ENCODE results near the gene SMARCC2. TPM values are rescaled to one million over a fixed set of nuclear protein-coding genes. Genes with fewer than 3 reads are reported as not detected.

SMARCC2 gene
- total and polyA plus RNA-seq, 2 of the 13 experiments (the other 11 are each of a cell fraction or from before 2014, with no cell fraction given), result 21.3 to 24.1 TPM

DNA sequence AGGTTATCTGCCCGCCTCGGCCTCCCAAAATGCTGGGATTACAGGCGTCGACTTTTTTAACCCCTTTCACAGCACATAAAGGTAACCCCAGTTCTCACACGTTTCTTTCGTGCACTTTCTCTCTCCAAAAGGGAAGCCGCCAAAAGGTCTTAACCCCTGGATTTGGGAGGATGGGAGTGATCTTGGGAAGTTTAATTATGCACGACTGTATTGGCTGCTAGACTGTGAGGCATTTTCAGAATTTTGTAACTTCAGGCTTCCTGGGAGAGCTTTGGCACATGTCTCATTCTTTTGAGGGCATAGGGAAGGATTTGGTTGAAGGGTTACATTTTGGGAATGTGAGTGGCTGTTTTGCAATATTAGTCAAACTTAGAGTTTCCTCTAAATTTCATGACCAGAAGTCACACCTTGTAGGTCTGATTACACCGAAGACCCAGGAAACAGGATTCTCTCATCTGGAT is 1.4 kb upstream of the SMARCC2 start:
- Histone ChIP-seq H3K9ac (ENCODE audit: insufficient read depth, low read depth, low read length) (peak overlapping the region; percentile 76), H2AFZ (ENCODE audit: low read length) (peak overlapping the region; percentile 76), H3K4me1 (ENCODE audit: insufficient read depth, low read length) (peaks cover 34% of the 10 kb centered on the region), H3K4me2 (ENCODE audit: low read depth, low read length) (peak overlapping the region; percentile 86), H3K4me3 (replicated peaks in 1 of 3; ENCODE audit: insufficient read depth in 1 of 3, low read depth in 2 of 3, low read length in 3 of 3) (peak overlapping the region; percentile 76 to 94 (median 93)), H3K27ac (ENCODE audit: extremely low read length, insufficient read depth, low read length) (peak overlapping the region; percentile 74), H3K36me3 (replicated peaks in 1 of 2; ENCODE audit: control insufficient read depth in 1 of 2, insufficient read depth in 2 of 2, low read length in 2 of 2) (peaks cover 0 to 7% of the 10 kb centered on the region in 2 experiments; a peak in 1 of 5 replicates), H4K20me1 (ENCODE audit: insufficient read depth, low read length) (no peaks in the 10 kb centered on the region), H3K79me2 (ENCODE audit: insufficient read depth, low read length) (peaks cover 18% of the 10 kb centered on the region), H3K9me3 (ENCODE audit: low read length) (no peaks in the 10 kb centered on the region), H3K27me3 (ENCODE audit: control insufficient read depth in 1 of 2, insufficient read depth in 2 of 2, low read length in 2 of 2) (no peaks in the 10 kb centered on the region; a peak in 1 of 5 replicates)
- intact Hi-C loops (cut with micrococcal nuclease; ENCODE audit: unreplicated experiment), result loop anchor here (5.0 kb wide), 2 partner anchors 33 to 272 kb away; partner anchors contain the start of gene MYL6
- POLR2A ChIA-PET, result interaction anchor here (0.7 to 3.6 kb wide), 5 partner anchors 9 to 73 kb away, joined by 4 to 48 read pairs (median 22); partner anchors contain the start of genes ESYT1, MYL6, RNF41 and ZC3H10
- WGBS (ENCODE audit: low lambda C conversion rate), result 19% methylated on average over 9 of the region's 9 CpGs
- ATAC-seq (no peak), DNase-seq (ENCODE audit: low spot score) (no peak), FAIRE-seq (no peak)
- no TSS peak for BruUV-seq (replicated peaks)
- CTCF ChIA-PET (ENCODE audit: low intra/inter-chr PET ratio, low total read pairs), result interaction anchor here (1.1 to 2.7 kb wide), 5 partner anchors 33 to 72 kb away, joined by 3 to 49 read pairs (median 3); partner anchors contain the start of genes ANKRD52, ESYT1, MYL6 and MYL6B
- in situ Hi-C loops (cut with HindIII; ENCODE audit: extremely low pct_ligation_motif_present, low pct_unique_long_range_greater_than_20kb), result loop anchor here (5.0 to 10.0 kb wide), 2 partner anchors 67 to 274 kb away; partner anchors contain the start of genes ANKRD52 and SPRYD4
- TF ChIP-seq CCDC6 (CRISPR knock-in tag; IDR thresholded peaks at IDR 0.05) (no peak), GABPA (IDR thresholded peaks at IDR 0.05; ENCODE audit: low read depth, low read length) (no peak), GABPA (CRISPR knock-in tag; IDR thresholded peaks at IDR 0.05; ENCODE audit: low read depth) (no peak), ARID2 (CRISPR knock-in tag; IDR thresholded peaks at IDR 0.05; ENCODE audit: borderline replicate concordance) (no peak), CAMTA2 (CRISPR knock-in tag; IDR thresholded peaks at IDR 0.05; ENCODE audit: borderline replicate concordance) (no peak), ZNF543 (CRISPR knock-in tag; IDR thresholded peaks at IDR 0.05) (no peak), ZZZ3 (CRISPR knock-in tag; IDR thresholded peaks at IDR 0.05; ENCODE audit: borderline replicate concordance) (no peak), NFYC (CRISPR knock-in tag; IDR thresholded peaks at IDR 0.05) (no peak), ZNF652 (CRISPR knock-in tag; IDR thresholded peaks at IDR 0.05; ENCODE audit: borderline replicate concordance, low read depth) (peak; percentile 76; the same call in 1 of the 2 replicates), KLF6 (CRISPR knock-in tag; IDR thresholded peaks at IDR 0.05) (no peak), BORCS8-MEF2B (CRISPR knock-in tag; IDR thresholded peaks at IDR 0.05) (0 out of 2 replicates have a peak, but pooled peaks have one; percentile 5)
- TF ChIP-seq, protein P1, sequence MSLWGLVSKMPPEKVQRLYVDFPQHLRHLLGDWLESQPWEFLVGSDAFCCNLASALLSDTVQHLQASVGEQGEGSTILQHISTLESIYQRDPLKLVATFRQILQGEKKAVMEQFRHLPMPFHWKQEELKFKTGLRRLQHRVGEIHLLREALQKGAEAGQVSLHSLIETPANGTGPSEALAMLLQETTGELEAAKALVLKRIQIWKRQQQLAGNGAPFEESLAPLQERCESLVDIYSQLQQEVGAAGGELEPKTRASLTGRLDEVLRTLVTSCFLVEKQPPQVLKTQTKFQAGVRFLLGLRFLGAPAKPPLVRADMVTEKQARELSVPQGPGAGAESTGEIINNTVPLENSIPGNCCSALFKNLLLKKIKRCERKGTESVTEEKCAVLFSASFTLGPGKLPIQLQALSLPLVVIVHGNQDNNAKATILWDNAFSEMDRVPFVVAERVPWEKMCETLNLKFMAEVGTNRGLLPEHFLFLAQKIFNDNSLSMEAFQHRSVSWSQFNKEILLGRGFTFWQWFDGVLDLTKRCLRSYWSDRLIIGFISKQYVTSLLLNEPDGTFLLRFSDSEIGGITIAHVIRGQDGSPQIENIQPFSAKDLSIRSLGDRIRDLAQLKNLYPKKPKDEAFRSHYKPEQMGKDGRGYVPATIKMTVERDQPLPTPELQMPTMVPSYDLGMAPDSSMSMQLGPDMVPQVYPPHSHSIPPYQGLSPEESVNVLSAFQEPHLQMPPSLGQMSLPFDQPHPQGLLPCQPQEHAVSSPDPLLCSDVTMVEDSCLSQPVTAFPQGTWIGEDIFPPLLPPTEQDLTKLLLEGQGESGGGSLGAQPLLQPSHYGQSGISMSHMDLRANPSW (CRISPR knock-in tag; IDR thresholded peaks at IDR 0.05; ENCODE audit: borderline replicate concordance), result no peak
- TF ChIP-seq, protein P2, sequence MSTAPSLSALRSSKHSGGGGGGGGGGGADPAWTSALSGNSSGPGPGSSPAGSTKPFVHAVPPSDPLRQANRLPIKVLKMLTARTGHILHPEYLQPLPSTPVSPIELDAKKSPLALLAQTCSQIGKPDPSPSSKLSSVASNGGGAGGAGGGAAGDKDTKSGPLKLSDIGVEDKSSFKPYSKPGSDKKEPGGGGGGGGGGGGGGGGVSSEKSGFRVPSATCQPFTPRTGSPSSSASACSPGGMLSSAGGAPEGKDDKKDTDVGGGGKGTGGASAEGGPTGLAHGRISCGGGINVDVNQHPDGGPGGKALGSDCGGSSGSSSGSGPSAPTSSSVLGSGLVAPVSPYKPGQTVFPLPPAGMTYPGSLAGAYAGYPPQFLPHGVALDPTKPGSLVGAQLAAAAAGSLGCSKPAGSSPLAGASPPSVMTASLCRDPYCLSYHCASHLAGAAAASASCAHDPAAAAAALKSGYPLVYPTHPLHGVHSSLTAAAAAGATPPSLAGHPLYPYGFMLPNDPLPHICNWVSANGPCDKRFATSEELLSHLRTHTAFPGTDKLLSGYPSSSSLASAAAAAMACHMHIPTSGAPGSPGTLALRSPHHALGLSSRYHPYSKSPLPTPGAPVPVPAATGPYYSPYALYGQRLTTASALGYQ (CRISPR knock-in tag; IDR thresholded peaks at IDR 0.05), result no peak
- TF ChIP-seq, protein P3, sequence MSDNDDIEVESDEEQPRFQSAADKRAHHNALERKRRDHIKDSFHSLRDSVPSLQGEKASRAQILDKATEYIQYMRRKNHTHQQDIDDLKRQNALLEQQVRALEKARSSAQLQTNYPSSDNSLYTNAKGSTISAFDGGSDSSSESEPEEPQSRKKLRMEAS (IDR thresholded peaks at IDR 0.05), result peak; percentile 22; the same call in 1 of the 2 replicates
- TF ChIP-seq, protein P4, sequence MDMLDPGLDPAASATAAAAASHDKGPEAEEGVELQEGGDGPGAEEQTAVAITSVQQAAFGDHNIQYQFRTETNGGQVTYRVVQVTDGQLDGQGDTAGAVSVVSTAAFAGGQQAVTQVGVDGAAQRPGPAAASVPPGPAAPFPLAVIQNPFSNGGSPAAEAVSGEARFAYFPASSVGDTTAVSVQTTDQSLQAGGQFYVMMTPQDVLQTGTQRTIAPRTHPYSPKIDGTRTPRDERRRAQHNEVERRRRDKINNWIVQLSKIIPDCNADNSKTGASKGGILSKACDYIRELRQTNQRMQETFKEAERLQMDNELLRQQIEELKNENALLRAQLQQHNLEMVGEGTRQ (IDR thresholded peaks at IDR 0.05; ENCODE audit: low read depth, low read length), result no peak
- TF ChIP-seq, protein P4 (CRISPR knock-in tag; IDR thresholded peaks at IDR 0.05; ENCODE audit: borderline replicate concordance), result no peak
